RCC 7860 (cell line): ENCODE results near the gene E2F2.

Source experiments
- DNase-seq: peaks from one replicate; pipeline ENCODE4 v3.0.0-alpha.2; 2015; ENCODE audit warnings: low spot score
- FAIRE-seq: peaks from 2 replicates; lab custom pipeline; 2012; peaks lifted over from hg19 to GRCh38; lab: Jason Lieb, UNC

Gene E2F2

DNA sequence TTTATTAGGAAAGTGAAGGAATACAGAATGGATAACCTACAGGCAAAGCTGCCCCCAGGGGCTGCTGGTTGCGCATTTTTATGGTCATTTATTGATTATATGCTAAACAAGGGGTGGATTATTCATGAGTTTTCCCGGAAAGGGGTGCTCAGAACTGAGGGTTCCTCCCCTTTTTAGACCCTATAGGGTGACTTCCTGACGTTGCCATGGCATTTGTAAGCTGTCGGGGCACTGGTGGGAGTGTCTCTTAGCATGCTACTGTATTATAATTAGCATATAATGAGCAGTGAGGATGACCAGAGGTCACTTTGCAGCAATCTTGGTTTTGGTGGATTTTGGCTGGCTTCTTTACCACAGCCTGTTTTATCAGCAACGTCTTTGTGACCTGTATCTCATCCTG is 41.2 kb downstream of the E2F2 start:
- FAIRE-seq (no peak), DNase-seq (no peak)

DNA sequence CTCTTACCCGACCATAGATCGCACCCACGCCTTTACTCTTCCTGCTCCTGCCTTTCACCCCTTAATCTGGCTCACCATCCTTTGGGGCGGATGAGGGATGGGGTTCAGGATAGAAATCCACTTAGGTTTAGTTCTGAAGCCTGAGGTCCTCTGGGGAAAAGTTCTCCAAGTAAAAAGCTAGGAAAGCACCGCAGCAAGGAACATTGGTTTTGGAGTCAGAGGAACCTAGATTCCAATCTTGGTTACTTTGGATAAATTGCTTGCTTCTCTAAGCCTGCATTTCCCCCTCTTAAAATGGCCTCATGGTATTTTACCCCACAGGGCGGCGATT is 46.1 kb downstream of the E2F2 start:
- FAIRE-seq (no peak), DNase-seq (no peak)

DNA sequence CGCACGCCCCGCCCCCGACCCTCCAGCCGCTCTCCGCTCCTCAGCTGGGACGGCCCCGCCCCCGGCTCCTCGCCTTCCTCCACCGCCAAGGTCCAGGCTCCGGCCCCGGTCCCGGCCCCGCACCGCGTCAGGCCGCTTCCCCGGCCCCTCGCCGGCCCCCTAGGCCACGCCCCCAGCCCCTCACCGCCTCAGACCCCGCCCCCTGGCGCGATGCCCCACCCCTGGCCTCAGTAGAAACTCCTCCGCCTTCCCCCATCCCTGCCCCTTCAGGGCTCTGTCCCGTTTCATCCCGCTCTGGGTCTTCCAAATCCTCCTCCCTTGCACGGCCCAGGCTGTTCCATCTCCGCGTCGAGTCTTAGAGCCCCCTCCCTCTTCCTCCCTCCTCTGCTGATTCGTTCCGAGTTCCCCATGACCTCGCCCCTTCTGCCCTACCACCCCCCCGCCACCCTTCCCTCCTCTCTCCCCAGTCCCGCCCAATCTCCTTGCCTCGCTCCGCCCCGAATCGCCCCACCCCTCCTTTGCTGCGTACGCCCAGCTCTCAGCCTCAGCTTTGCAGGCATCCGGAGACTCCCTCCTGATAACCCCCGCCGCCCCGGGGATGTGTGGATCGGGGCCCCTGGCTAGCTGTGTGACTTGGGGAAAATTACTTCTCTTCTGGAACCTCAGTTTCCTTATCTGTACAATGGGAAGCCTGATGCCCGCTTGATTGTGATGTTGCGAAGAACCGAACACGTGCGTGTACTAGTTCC is 46.6 kb downstream of the E2F2 start:
- FAIRE-seq (no peak), DNase-seq (peak; percentile 50)

- no peak for DNase-seq
Measured at GRCh38 chr1:23483321-23484252, 47.4 kb downstream of the E2F2 start, which contains the start of gene ASAP3. ASAP3 (minus strand) TSS chr1:23484179; CDS start chr1:23484133, 46 bp downstream.

GRCh38 chr1:23481904-23482303 is 49.1 kb downstream of the E2F2 start:
- FAIRE-seq (no peak), DNase-seq (no peak)

More at GRCh38 chr1:23483321-23484252, 47.4 kb downstream of the E2F2 start, which contains the start of gene ASAP3:
- no peak for FAIRE-seq

- FAIRE-seq (no peak), DNase-seq (no peak)
Measured at GRCh38 chr1:23481026-23481597, 49.9 kb downstream of the E2F2 start.

- no peak for DNase-seq
- no peak for FAIRE-seq
Measured at GRCh38 chr1:23480187-23481025, 50.6 kb downstream of the E2F2 start.

GRCh38 chr1:23479666-23479941 is 51.4 kb downstream of the E2F2 start:
- DNase-seq (no peak), FAIRE-seq (no peak)

- DNase-seq (peak; percentile 43), FAIRE-seq (no peak)
Measured at GRCh38 chr1:23478896-23479665, 52.0 kb downstream of the E2F2 start.

- FAIRE-seq (no peak), DNase-seq (peak; percentile 9)
Measured at GRCh38 chr1:23477359-23478144, 53.5 kb downstream of the E2F2 start.

- DNase-seq (no peak), FAIRE-seq (no peak)
Measured at GRCh38 chr1:23475641-23476040, 55.4 kb downstream of the E2F2 start.

DNA sequence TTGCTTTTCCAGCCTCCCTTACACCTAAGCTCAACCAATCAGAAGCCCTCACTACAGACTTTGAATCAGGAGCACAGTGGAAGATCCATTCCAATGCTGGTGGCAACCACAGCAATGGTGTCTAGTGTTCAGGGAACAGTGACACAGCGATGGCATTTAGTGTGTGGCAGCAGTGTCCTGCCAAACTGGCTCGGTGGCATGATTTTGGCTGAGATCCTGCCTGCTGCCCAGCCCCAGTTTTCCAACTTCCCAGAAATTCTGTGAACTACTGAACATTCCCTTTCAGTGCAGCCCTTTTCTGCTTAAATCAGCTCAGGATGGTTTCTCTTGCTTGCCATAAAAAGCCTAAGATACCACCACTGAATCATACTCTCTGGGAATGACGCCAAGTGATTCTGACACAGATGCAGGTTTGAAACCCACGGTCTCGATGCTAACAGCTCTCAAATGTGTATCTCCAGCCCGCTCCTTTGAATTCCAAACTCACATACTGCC is 55.9 kb downstream of the E2F2 start:
- DNase-seq (peak; percentile 53), FAIRE-seq (peak; percentile 84)

GRCh38 chr1:23473037-23473800 is 57.8 kb downstream of the E2F2 start:
- peak; percentile 87 for FAIRE-seq
- peak; percentile 65 for DNase-seq

DNA sequence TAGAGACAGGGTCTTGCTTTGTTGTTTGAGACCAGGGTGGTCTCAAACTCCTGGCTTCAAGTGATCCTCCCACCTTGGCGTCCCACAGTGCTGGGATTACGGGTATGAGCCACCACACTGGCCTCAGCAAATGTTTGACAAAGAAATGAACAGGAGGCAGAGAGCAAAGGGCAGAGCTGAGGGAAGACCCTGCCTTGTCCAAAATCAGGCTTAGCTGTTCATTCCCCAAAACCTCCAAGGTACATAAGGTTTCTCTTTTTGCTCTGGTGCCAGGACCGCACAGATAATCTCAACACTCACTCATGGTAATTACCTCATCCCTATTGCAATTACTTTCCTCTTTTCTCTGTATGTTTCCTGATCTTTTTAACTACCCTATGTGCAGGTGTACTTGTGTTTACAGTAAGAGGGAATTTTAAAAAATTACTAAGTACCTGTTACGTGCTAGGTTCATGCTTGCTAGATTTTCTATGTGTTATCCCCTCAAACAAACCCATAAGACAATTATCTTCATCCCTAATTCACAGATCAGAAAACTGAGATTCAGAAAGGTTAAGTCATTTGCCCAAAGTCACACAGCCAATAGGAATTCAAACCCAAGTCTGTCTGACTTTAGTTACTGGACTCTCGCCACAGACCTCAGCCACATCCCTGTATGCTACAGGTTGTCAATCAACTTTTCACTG is 58.5 kb downstream of the E2F2 start:
- DNase-seq (no peak), FAIRE-seq (no peak)

DNA sequence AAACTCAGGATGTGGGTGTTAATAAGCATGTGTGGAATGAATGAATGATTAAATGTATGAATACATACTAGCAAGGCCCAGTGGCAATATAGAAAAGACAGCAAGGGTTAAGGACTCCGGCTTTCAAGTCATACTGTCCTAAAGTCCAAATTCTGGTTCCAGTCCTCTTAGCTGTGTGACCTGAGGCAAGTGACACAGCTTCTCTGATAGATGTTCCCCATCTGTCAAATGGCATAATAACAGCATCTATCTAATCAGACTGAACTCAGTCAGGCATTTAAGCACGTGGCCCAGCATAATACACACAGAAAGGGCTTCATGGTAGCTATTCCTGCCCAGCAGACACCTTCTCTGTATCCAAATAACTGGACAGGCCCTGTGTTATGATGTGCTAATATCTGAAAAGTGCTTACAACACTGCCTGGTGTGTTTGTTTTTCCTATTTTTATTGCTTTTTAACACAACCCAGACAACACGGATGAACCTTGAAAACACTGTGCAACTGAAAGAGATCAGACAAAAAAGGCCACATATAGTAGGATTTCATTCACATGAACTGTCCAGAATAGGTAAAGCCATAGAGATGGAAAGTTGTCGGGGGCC is 59.5 kb downstream of the E2F2 start:
- FAIRE-seq (no peak), DNase-seq (no peak)

DNA sequence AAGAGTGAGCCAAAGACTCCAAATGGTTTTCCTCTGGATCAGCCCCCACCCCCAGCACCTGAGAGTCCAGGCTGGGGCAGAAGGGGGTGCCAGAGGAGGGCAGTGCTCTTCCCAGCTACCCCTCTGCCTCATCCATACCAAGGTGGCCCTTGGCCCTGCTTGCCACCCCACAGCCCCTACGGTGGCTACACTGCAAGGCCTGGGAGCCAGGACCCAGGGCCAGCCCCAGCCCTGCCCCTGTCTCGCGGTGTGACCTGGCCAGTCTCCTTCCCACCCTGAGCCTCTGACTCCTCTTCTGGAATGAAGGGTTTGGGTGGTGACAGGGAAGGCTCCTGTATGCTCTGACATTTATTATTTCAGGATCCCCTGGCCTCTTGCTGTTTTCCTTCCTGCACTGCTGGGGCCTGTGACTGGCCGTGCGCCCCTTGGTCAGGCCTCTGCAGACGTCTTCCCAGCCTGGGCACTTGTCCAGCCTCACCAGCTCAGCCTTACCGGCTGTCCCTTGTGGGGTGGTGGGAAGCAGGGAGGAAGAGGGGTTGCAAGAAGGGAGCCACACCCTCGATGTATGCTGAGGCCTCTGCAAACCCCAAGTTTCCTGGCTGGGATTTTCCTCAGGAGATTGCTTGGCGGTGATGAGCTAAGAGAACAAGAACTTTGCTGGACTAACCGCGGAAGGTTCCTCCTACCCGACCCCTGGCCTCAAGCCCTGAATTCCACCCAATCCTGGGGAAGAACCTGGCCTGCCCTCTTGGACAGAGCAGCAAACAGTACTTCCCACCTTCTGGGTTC is 60.6 kb downstream of the E2F2 start:
- DNase-seq = peak; percentile 53
- FAIRE-seq = no peak
